T-helper 22 cell (primary cell): Measurements from ENCODE around the gene BEND4.
"Not testable (repeated sequence)": the region's sequence is repeated elsewhere in the genome, so short reads cannot be mapped to it uniquely, and the experiment has no call there.

Experiments
- DNase-seq: peaks from one replicate; pipeline ENCODE4 v3.0.0-alpha.2; 2020; ENCODE audit warnings: low read depth

The BEND4 gene

GRCh38 chr4:42152507-42153504 is at the start of gene BEND4:
Gene BEND4 (minus strand): TSS chr4:42152655. CDS start chr4:42152143, 512 bp downstream.
- DNase-seq, result no peak

- no peak for DNase-seq
These were observed 44.9 kb upstream of the BEND4 start for GRCh38 chr4:42197341-42197740.

GRCh38 chr4:42172921-42173320 is 20.5 kb upstream of the BEND4 start:
- DNase-seq, result no peak

GRCh38 chr4:42172128-42172790 is 19.8 kb upstream of the BEND4 start:
- DNase-seq, result no peak

GRCh38 chr4:42167709-42168108 is 15.3 kb upstream of the BEND4 start:
- no peak for DNase-seq

- not testable (repeated sequence) for DNase-seq
These were observed 13.7 kb upstream of the BEND4 start for GRCh38 chr4:42166186-42166585.

- no peak for DNase-seq
These were observed 7.0 kb upstream of the BEND4 start for GRCh38 chr4:42159271-42160001.

GRCh38 chr4:42151568-42152506 is 618 bp downstream of the BEND4 start:
- no peak for DNase-seq

- DNase-seq, result no peak
These were observed 1.5 kb downstream of the BEND4 start for GRCh38 chr4:42150653-42151567.

GRCh38 chr4:42149004-42149403 is 3.5 kb downstream of the BEND4 start:
- DNase-seq, result no peak

GRCh38 chr4:42148425-42148824 is 4.0 kb downstream of the BEND4 start:
- no peak for DNase-seq

GRCh38 chr4:42144028-42144427 is 8.4 kb downstream of the BEND4 start:
- no peak for DNase-seq

GRCh38 chr4:42142591-42142990 is 9.9 kb downstream of the BEND4 start:
- no peak for DNase-seq

GRCh38 chr4:42136371-42136770 is 16.1 kb downstream of the BEND4 start:
- DNase-seq, result no peak

GRCh38 chr4:42133006-42133405 is 19.4 kb downstream of the BEND4 start:
- no peak for DNase-seq

- DNase-seq, result no peak
These were observed 20.4 kb downstream of the BEND4 start for GRCh38 chr4:42132099-42132498.

- DNase-seq, result no peak
These were observed 29.3 kb downstream of the BEND4 start for GRCh38 chr4:42123071-42123644.

GRCh38 chr4:42122237-42122636 is 30.2 kb downstream of the BEND4 start:
- no peak for DNase-seq

GRCh38 chr4:42119886-42120285 is 32.6 kb downstream of the BEND4 start:
- no peak for DNase-seq

- DNase-seq, result no peak
These were observed 39.6 kb downstream of the BEND4 start for GRCh38 chr4:42112846-42113245.
